ENCODE data around the gene STOX1. TPM values are rescaled to one million over a fixed set of nuclear protein-coding genes. Genes with fewer than 3 reads are reported as not detected.

STOX1 gene
- total and polyA plus RNA-seq, 2 of the 13 experiments (the other 11 are each of a cell fraction or from before 2014, with no cell fraction given), result 2.5 to 6.0 TPM

DNA sequence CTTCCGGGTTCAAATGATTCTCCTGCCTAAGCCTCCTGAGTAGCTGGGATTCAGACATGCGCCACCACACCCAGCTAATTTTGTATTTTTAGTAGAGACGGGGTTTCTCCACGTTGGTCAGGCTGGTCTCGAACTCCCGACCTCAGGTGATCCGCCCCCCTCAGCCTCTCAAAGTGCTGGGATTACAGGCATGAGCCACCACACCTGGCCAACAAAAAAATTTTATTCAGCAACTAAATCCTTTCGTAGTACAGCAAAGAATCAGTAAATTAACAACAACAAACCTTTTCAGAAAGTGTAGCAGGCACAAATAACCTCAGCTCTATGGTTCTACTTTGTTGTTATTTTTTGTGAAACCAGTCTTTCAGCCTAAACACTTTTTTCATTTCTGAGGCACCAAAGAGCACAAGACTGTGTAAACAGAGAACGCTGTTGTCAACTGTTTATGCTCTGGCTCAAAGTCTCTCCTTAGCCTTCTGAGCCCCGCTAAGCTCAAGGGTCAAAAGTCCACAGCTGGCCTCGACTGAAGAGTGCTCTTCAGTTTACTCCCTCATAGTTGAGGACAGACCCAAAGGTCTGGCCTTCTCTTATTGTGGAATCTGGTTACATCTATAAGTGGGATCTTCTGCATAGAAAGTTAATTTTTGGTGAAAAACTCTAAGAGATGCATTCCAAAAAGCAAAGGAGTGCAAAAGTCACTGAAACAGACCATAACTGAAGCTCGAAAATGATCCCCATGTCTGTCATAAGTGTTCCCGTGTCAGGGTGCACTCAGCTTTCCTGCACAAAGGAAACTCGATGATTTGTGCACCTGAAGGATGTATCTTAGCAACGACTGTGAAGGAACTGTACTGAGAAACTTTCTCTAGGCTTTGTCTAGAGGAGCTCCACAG is 49.2 kb downstream of the STOX1 start (continued):
- TF ChIP-seq, protein P1, sequence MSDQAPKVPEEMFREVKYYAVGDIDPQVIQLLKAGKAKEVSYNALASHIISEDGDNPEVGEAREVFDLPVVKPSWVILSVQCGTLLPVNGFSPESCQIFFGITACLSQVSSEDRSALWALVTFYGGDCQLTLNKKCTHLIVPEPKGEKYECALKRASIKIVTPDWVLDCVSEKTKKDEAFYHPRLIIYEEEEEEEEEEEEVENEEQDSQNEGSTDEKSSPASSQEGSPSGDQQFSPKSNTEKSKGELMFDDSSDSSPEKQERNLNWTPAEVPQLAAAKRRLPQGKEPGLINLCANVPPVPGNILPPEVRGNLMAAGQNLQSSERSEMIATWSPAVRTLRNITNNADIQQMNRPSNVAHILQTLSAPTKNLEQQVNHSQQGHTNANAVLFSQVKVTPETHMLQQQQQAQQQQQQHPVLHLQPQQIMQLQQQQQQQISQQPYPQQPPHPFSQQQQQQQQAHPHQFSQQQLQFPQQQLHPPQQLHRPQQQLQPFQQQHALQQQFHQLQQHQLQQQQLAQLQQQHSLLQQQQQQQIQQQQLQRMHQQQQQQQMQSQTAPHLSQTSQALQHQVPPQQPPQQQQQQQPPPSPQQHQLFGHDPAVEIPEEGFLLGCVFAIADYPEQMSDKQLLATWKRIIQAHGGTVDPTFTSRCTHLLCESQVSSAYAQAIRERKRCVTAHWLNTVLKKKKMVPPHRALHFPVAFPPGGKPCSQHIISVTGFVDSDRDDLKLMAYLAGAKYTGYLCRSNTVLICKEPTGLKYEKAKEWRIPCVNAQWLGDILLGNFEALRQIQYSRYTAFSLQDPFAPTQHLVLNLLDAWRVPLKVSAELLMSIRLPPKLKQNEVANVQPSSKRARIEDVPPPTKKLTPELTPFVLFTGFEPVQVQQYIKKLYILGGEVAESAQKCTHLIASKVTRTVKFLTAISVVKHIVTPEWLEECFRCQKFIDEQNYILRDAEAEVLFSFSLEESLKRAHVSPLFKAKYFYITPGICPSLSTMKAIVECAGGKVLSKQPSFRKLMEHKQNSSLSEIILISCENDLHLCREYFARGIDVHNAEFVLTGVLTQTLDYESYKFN (CRISPR knock-in tag; conservative IDR thresholded peaks at IDR 0.05), result peak; percentile 100
- TF ChIP-seq, protein P2, sequence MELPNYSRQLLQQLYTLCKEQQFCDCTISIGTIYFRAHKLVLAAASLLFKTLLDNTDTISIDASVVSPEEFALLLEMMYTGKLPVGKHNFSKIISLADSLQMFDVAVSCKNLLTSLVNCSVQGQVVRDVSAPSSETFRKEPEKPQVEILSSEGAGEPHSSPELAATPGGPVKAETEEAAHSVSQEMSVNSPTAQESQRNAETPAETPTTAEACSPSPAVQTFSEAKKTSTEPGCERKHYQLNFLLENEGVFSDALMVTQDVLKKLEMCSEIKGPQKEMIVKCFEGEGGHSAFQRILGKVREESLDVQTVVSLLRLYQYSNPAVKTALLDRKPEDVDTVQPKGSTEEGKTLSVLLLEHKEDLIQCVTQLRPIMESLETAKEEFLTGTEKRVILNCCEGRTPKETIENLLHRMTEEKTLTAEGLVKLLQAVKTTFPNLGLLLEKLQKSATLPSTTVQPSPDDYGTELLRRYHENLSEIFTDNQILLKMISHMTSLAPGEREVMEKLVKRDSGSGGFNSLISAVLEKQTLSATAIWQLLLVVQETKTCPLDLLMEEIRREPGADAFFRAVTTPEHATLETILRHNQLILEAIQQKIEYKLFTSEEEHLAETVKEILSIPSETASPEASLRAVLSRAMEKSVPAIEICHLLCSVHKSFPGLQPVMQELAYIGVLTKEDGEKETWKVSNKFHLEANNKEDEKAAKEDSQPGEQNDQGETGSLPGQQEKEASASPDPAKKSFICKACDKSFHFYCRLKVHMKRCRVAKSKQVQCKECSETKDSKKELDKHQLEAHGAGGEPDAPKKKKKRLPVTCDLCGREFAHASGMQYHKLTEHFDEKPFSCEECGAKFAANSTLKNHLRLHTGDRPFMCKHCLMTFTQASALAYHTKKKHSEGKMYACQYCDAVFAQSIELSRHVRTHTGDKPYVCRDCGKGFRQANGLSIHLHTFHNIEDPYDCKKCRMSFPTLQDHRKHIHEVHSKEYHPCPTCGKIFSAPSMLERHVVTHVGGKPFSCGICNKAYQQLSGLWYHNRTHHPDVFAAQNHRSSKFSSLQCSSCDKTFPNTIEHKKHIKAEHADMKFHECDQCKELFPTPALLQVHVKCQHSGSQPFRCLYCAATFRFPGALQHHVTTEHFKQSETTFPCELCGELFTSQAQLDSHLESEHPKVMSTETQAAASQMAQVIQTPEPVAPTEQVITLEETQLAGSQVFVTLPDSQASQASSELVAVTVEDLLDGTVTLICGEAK (IDR thresholded peaks at IDR 0.05), result no peak
- TF ChIP-seq, protein P2 (CRISPR knock-in tag; IDR thresholded peaks at IDR 0.05), result no peak; the same call in 1 of the 2 replicates
- TF ChIP-seq, protein P3, sequence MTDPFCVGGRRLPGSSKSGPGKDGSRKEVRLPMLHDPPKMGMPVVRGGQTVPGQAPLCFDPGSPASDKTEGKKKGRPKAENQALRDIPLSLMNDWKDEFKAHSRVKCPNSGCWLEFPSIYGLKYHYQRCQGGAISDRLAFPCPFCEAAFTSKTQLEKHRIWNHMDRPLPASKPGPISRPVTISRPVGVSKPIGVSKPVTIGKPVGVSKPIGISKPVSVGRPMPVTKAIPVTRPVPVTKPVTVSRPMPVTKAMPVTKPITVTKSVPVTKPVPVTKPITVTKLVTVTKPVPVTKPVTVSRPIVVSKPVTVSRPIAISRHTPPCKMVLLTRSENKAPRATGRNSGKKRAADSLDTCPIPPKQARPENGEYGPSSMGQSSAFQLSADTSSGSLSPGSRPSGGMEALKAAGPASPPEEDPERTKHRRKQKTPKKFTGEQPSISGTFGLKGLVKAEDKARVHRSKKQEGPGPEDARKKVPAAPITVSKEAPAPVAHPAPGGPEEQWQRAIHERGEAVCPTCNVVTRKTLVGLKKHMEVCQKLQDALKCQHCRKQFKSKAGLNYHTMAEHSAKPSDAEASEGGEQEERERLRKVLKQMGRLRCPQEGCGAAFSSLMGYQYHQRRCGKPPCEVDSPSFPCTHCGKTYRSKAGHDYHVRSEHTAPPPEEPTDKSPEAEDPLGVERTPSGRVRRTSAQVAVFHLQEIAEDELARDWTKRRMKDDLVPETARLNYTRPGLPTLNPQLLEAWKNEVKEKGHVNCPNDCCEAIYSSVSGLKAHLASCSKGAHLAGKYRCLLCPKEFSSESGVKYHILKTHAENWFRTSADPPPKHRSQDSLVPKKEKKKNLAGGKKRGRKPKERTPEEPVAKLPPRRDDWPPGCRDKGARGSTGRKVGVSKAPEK (CRISPR knock-in tag; IDR thresholded peaks at IDR 0.05; ENCODE audit: borderline replicate concordance), result no peak
- peak; percentile 88 for TF ChIP-seq PHF21A (CRISPR knock-in tag; IDR thresholded peaks at IDR 0.05)
- TF ChIP-seq SRY (CRISPR knock-in tag; IDR thresholded peaks at IDR 0.05), result no peak
- no peak for TF ChIP-seq FOXC1 (CRISPR knock-in tag; IDR thresholded peaks at IDR 0.05; ENCODE audit: borderline replicate concordance)
- peak; percentile 70 for TF ChIP-seq GFI1 (CRISPR knock-in tag; IDR thresholded peaks at IDR 0.05; ENCODE audit: borderline replicate concordance)
- 0 out of 2 replicates have a peak, but pooled peaks have one; percentile 31 for TF ChIP-seq ZNF652 (CRISPR knock-in tag; IDR thresholded peaks at IDR 0.05; ENCODE audit: borderline replicate concordance, low read depth)
- TF ChIP-seq HES4 (CRISPR knock-in tag; IDR thresholded peaks at IDR 0.05; ENCODE audit: borderline replicate concordance), result no peak
- no peak for TF ChIP-seq ETV6 (CRISPR knock-in tag; conservative IDR thresholded peaks at IDR 0.05)
- TF ChIP-seq GZF1 (CRISPR knock-in tag; IDR thresholded peaks at IDR 0.05), result no peak
- no peak for TF ChIP-seq ZSCAN30 (CRISPR knock-in tag; IDR thresholded peaks at IDR 0.05)
